K562 (cell line): ENCODE measurements around the gene CXCL14. TPM values are rescaled to one million over a fixed set of nuclear protein-coding genes. Genes with fewer than 3 reads are reported as not detected.

Experiments used
- ATAC-seq: fragments of 200-7000 bp; cut with Tn5 transposase; 3 replicates; pipeline ENCODE4 v1.9.1; 2020; ENCODE audit warnings: moderate library complexity
- BruUV-seq: library from RNA; stranded (reverse); fragments of 400-500 nt; replicated peaks from 2 replicates; lab custom pipeline; 2021; lab: Mats Ljungman, UMichigan
- CTCF ChIA-PET: fragments of 300-600 bp; formaldehyde crosslinking; extraction: SDS; loops from one replicate; lab custom pipeline; 2021; ENCODE audit warnings: low intra/inter-chr PET ratio; lab: Yijun Ruan, JAX
- POLR2A ChIA-PET: fragments of 300-600, 350-650 bp; sonication (Branson Sonifier 250); formaldehyde crosslinking; extraction: SDS; loops from one replicate; lab custom pipeline; 2021; ENCODE audit warnings: antibody characterized with exemption, inconsistent platforms; lab: Yijun Ruan, JAX
- DNase-seq, 4 experiments: peaks; one replicate each; pipeline versions ENCODE4 v3.0.0 to v3.0.0-alpha.2; 2011 to 2018; ENCODE audit warnings: low spot score in 3 of 4, mixed read lengths in 3 of 4; ENCODE audit errors: extremely low read depth in 1 of 4
- FAIRE-seq: peaks from 2 replicates; lab custom pipeline; 2011; peaks lifted over from hg19 to GRCh38; lab: Jason Lieb, UNC
- H2AFZ ChIP-seq: 2 replicates; pipeline ENCODE4 v1.6.0; 2011; ENCODE audit warnings: low read depth, low read length, control low read depth, inconsistent platforms
- H3K27ac ChIP-seq: fragments of 200-600 bp; 3 replicates; pipeline ENCODE4 v1.8.0; 2011; ENCODE audit warnings: low read depth, mild to moderate bottlenecking, control low read depth, inconsistent platforms, low read length, moderate library complexity, mixed read lengths; ENCODE audit errors: extremely low read depth
- H3K27me3 ChIP-seq, 2 experiments: fragments of 300-600 bp in 1 of 2; 2 replicates in 1 of 2; 3 replicates in 1 of 2; pipeline versions ENCODE4 v1.6.0 to v1.8.0; 2011; ENCODE audit warnings: inconsistent platforms in 2 of 2, low read length in 2 of 2, mild to moderate bottlenecking in 1 of 2, mixed read lengths in 1 of 2, moderate library complexity in 1 of 2; ENCODE audit not compliant: control insufficient read depth in 2 of 2, insufficient read depth in 2 of 2
- H3K36me3 ChIP-seq: fragments of 300-600 bp; 3 replicates; pipeline ENCODE4 v1.8.0; 2011; ENCODE audit warnings: mild to moderate bottlenecking, low read length, inconsistent platforms; ENCODE audit not compliant: control insufficient read depth, insufficient read depth
- H3K4me1 ChIP-seq, 2 experiments: fragments of 200-600 bp in 1 of 2; replicated peaks in 1 of 2; 2 replicates in 1 of 2; 3 replicates in 1 of 2; pipeline versions ENCODE4 v1.5.1 to v1.8.0; 2011; ENCODE audit warnings: inconsistent platforms in 2 of 2, low read length in 2 of 2, mild to moderate bottlenecking in 1 of 2, mixed read lengths in 1 of 2, moderate library complexity in 1 of 2; ENCODE audit not compliant: control insufficient read depth in 2 of 2, insufficient read depth in 2 of 2
- H3K4me2 ChIP-seq: 2 replicates; pipeline ENCODE4 v1.6.1; 2011; ENCODE audit warnings: low read length, control low read depth, inconsistent platforms, mixed read lengths; ENCODE audit not compliant: insufficient read depth
- H3K4me3 ChIP-seq: fragments of 200-600 bp; sonication (generic), shearing (Covaris generic); 2 replicates; pipeline ENCODE4 v1.5.1; 2016; ENCODE audit warnings: control low read depth, inconsistent platforms
- H3K79me2 ChIP-seq: fragments of 200-600 bp; 3 replicates; pipeline ENCODE4 v1.8.0; 2011; ENCODE audit warnings: low read length, inconsistent platforms; ENCODE audit not compliant: control insufficient read depth, insufficient read depth
- H3K9ac ChIP-seq, 2 experiments: 2 replicates each; pipeline versions ENCODE4 v1.6.0 to v1.6.1; 2011; ENCODE audit warnings: low read depth in 2 of 2, low read length in 2 of 2, control low read depth in 1 of 2, inconsistent platforms in 1 of 2, mild to moderate bottlenecking in 1 of 2, mixed read lengths in 1 of 2; ENCODE audit not compliant: insufficient read depth in 1 of 2
- H3K9me1 ChIP-seq: one replicate; pipeline ENCODE4 v1.6.0; 2011; ENCODE audit warnings: inconsistent platforms, mild to moderate bottlenecking, low read length, moderate library complexity; ENCODE audit not compliant: control insufficient read depth, insufficient read depth
- H3K9me3 ChIP-seq: replicated peaks from 2 replicates; pipeline ENCODE4 v1.5.1; 2011; ENCODE audit warnings: low read depth, low read length, inconsistent platforms; ENCODE audit not compliant: control insufficient read depth, insufficient read depth
- H4K20me1 ChIP-seq: replicated peaks from 2 replicates; pipeline ENCODE4 v1.6.1; 2011; ENCODE audit warnings: low read length, inconsistent platforms, mixed read lengths; ENCODE audit not compliant: control insufficient read depth, insufficient read depth
- CBFA2T2 ChIP-seq: fragments of 450-650 bp; conservative IDR thresholded peaks from 2 replicates; pipeline ENCODE4 v1.6.1; 2017; ENCODE audit warnings: mild to moderate bottlenecking
- CHD2 ChIP-seq: IDR thresholded peaks from 2 replicates; pipeline ENCODE4 v1.6.1; 2011; ENCODE audit warnings: low read depth, low read length
- TAF7 ChIP-seq: fragments of 450-650 bp; IDR thresholded peaks from 2 replicates; pipeline ENCODE4 v1.6.1; 2016; ENCODE audit warnings: missing genetic modification characterization, missing compliant biosample characterization
- ZNF124 ChIP-seq: sonication (generic); formaldehyde crosslinking; IDR thresholded peaks from 2 replicates; pipeline ENCODE4 v1.8.1; 2022; ENCODE audit warnings: missing genetic modification reagents
- WGBS: fragments of 100-300 bp; shearing (Covaris generic); methylation state at CpG from one replicate; pipeline ENCODE4 v1.1.6; 2016; ENCODE audit warnings: low coverage, mixed read lengths; ENCODE audit not compliant: insufficient coverage; ENCODE audit errors: missing lambda C conversion rate; 5-methylcytosine and 5-hydroxymethylcytosine counted together
- in situ Hi-C: fragments of 300-500 bp; cut with MboI; formaldehyde crosslinking; loops from 4 replicates; pipeline ENCODE4 v1.15.0; 2018; ENCODE audit warnings: inconsistent platforms, mixed read lengths
- intact Hi-C: fragments of 100-400 bp; cut with micrococcal nuclease; formaldehyde crosslinking; loops from 2 replicates; pipeline ENCODE4 v1.14.2; 2022
- polyA plus RNA-seq, 8 experiments: library from polyadenylated mRNA; depleted of rRNA in 4 of 8; stranded (reverse) in 5 of 8; unstranded in 3 of 8; fragments of >200 nt; fragmentation: Nextera tagmentation in 2 of 8; fragmentation: Illumina TruSeq in 1 of 8; extraction: Ambion mirVana in 2 of 8; extraction: Trizol in 1 of 8; gene quantifications; 2 replicates each; pipeline versions ENCODE4 v1.2.1 to v1.2.3, GENCODE V29; 2011 to 2014; ENCODE audit warnings: inconsistent platforms in 1 of 8, missing spikeins in 1 of 8
- total RNA-seq, 7 experiments: library from RNA; depleted of rRNA in 6 of 7; stranded (reverse); fragments of >200 nt in 6 of 7; fragmentation: Illumina TruSeq in 2 of 7; extraction: Trizol in 2 of 7; gene quantifications; 2 replicates each; pipeline versions ENCODE4 v1.2.1 to v1.2.3, GENCODE V29; 2011 to 2021; ENCODE audit warnings: low replicate concordance in 1 of 7
- TF ChIP-seq, protein P1 (sequence below): fragments of 250-450 bp; sonication (Bioruptor Pico); IDR thresholded peaks from 2 replicates; pipeline ENCODE4 v1.4.0; 2020

The CXCL14 gene
- total and polyA plus RNA-seq, 9 of the 15 experiments (the other 6 are each of a cell fraction or from before 2014, with no cell fraction given): not detected

DNA sequence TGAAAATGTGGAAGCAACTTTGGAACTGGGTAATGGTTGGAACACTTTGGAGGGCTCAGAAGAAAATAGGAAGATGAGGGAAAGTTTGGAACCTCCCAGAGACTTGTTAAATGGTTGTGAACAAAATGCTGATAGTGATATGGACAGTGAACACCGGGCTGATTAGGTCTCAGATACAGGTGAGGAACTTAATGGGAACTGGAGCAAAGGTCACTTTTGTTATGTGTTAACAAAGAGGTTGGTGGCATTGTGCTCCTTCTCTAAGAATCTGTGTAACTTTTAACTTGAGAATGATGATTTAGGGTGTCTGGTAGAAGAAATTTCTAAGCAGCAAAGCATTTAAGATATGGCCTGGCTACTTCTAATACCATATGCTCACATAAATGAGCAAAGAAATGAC, 36.4 kb upstream of the CXCL14 start (continued):
- TF ChIP-seq, protein P1, sequence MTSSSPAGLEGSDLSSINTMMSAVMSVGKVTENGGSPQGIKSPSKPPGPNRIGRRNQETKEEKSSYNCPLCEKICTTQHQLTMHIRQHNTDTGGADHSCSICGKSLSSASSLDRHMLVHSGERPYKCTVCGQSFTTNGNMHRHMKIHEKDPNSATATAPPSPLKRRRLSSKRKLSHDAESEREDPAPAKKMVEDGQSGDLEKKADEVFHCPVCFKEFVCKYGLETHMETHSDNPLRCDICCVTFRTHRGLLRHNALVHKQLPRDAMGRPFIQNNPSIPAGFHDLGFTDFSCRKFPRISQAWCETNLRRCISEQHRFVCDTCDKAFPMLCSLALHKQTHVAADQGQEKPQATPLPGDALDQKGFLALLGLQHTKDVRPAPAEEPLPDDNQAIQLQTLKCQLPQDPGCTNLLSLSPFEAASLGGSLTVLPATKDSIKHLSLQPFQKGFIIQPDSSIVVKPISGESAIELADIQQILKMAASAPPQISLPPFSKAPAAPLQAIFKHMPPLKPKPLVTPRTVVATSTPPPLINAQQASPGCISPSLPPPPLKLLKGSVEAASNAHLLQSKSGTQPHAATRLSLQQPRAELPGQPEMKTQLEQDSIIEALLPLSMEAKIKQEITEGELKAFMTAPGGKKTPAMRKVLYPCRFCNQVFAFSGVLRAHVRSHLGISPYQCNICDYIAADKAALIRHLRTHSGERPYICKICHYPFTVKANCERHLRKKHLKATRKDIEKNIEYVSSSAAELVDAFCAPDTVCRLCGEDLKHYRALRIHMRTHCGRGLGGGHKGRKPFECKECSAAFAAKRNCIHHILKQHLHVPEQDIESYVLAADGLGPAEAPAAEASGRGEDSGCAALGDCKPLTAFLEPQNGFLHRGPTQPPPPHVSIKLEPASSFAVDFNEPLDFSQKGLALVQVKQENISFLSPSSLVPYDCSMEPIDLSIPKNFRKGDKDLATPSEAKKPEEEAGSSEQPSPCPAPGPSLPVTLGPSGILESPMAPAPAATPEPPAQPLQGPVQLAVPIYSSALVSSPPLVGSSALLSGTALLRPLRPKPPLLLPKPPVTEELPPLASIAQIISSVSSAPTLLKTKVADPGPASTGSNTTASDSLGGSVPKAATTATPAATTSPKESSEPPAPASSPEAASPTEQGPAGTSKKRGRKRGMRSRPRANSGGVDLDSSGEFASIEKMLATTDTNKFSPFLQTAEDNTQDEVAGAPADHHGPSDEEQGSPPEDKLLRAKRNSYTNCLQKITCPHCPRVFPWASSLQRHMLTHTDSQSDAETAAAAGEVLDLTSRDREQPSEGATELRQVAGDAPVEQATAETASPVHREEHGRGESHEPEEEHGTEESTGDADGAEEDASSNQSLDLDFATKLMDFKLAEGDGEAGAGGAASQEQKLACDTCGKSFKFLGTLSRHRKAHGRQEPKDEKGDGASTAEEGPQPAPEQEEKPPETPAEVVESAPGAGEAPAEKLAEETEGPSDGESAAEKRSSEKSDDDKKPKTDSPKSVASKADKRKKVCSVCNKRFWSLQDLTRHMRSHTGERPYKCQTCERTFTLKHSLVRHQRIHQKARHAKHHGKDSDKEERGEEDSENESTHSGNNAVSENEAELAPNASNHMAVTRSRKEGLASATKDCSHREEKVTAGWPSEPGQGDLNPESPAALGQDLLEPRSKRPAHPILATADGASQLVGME (CRISPR knock-in tag): no peak
- TF ChIP-seq CHD2 (no peak), CBFA2T2 (no peak)

DNA sequence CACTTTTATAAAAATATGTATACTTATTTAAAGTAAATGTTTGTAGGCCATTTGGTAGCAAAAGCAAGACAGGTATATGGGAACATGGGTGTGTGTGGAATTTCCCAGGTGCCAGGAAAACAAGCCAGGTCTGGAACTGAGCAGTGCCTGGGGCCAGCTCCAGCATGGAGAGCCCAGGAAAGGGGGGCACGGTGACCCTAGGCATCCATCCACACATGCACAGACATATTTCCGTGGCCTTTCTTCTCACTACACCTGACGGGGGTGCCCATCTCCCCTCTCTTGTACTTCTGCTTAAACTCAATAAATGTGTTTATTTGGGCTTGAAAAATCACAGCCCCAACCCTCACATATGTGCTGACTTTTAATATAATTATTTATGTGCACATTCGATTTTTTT, 31.2 kb upstream of the CXCL14 start:
- H3K4me3 ChIP-seq: no peak overlapping the region
- H3K9ac ChIP-seq: no peak overlapping the region
- 1% methylated on average over 4 of the region's 4 CpGs for WGBS
- ATAC-seq: no peak
- no peak for DNase-seq
- H3K36me3 ChIP-seq: no peaks in the 10 kb centered on the region
- ChIA-PET CTCF (no interaction called here), POLR2A (interaction anchor here (0.7 kb wide), 1 partner anchor 237 kb away, joined by 3 read pairs; no protein-coding TSS in a partner anchor)
- in situ Hi-C loops (no loop called here), intact Hi-C loops (no loop called here)
- no peaks in the 10 kb centered on the region for H3K79me2 ChIP-seq
- H3K9me3 ChIP-seq: no peaks in the 10 kb centered on the region
- H3K9me1 ChIP-seq: no peaks in the 10 kb centered on the region
- FAIRE-seq: no peak
- no peak overlapping the region for H3K4me2 ChIP-seq
- TF ChIP-seq ZNF124 (CRISPR knock-in tag): no peak
- no peak for TF ChIP-seq TAF7 (tag)
- no TSS peak for BruUV-seq
- H4K20me1 ChIP-seq: no peaks in the 10 kb centered on the region
- H3K27ac ChIP-seq: no peak overlapping the region
- H3K27me3 ChIP-seq: no peaks in the 10 kb centered on the region; a peak in 1 of 5 replicates
- no peaks in the 10 kb centered on the region for H3K4me1 ChIP-seq
- no peak overlapping the region for H2AFZ ChIP-seq
